Measurements from ENCODE around the gene DNAH1.

Gene DNAH1

DNA sequence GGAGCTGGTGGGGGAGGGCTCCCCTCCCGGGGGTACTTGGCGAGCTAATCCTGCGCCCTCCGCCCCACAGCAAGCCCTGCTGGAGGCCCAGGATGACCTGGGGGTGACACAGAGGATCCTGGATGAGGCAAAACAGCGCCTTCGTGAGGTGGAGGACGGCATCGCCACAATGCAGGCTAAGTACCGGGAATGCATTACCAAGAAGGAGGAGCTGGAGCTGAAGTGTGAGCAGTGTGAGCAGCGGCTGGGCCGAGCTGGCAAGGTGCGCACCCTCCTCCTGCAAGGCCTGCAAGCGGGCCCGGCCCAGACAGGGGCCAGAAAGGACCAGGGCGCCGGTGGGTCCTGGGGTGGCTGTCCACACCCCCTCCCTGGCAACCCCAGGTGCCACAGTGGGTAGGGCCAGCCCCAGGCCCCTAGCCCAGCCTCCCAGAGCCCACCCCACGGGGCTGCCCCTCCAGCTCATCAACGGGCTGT is 72.3 kb downstream of the DNAH1 start:
- TF ChIP-seq, protein P1, sequence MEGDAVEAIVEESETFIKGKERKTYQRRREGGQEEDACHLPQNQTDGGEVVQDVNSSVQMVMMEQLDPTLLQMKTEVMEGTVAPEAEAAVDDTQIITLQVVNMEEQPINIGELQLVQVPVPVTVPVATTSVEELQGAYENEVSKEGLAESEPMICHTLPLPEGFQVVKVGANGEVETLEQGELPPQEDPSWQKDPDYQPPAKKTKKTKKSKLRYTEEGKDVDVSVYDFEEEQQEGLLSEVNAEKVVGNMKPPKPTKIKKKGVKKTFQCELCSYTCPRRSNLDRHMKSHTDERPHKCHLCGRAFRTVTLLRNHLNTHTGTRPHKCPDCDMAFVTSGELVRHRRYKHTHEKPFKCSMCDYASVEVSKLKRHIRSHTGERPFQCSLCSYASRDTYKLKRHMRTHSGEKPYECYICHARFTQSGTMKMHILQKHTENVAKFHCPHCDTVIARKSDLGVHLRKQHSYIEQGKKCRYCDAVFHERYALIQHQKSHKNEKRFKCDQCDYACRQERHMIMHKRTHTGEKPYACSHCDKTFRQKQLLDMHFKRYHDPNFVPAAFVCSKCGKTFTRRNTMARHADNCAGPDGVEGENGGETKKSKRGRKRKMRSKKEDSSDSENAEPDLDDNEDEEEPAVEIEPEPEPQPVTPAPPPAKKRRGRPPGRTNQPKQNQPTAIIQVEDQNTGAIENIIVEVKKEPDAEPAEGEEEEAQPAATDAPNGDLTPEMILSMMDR (IDR thresholded peaks at IDR 0.05; ENCODE audit: low read depth, low read length, missing control alignments): peak; percentile 24
- H3K4me3 ChIP-seq (ENCODE audit: low read depth, low read length): no peak overlapping the region
- no peak for DNase-seq (ENCODE audit: low read depth)

- H3K4me3 ChIP-seq (ENCODE audit: low read depth, low read length): no peak overlapping the region
- no peak for DNase-seq (ENCODE audit: low read depth)
- TF ChIP-seq, protein P1 (IDR thresholded peaks at IDR 0.05; ENCODE audit: low read depth, low read length, missing control alignments): no peak
Measured at GRCh38 chr3:52388933-52389332, 72.8 kb downstream of the DNAH1 start.

- no peak overlapping the region for H3K4me3 ChIP-seq (ENCODE audit: low read depth, low read length)
- TF ChIP-seq, protein P1 (IDR thresholded peaks at IDR 0.05; ENCODE audit: low read depth, low read length, missing control alignments): no peak
Measured at GRCh38 chr3:52391096-52391495, 75.0 kb downstream of the DNAH1 start.

GRCh38 chr3:52392216-52392930 is 76.3 kb downstream of the DNAH1 start:
- TF ChIP-seq, protein P1 (IDR thresholded peaks at IDR 0.05; ENCODE audit: low read depth, low read length, missing control alignments): no peak
- H3K4me3 ChIP-seq (ENCODE audit: low read depth, low read length): no peak overlapping the region
- no peak for DNase-seq (ENCODE audit: low read depth)

More at GRCh38 chr3:52391096-52391495, 75.0 kb downstream of the DNAH1 start:
- no peak for DNase-seq (ENCODE audit: low read depth)

DNA sequence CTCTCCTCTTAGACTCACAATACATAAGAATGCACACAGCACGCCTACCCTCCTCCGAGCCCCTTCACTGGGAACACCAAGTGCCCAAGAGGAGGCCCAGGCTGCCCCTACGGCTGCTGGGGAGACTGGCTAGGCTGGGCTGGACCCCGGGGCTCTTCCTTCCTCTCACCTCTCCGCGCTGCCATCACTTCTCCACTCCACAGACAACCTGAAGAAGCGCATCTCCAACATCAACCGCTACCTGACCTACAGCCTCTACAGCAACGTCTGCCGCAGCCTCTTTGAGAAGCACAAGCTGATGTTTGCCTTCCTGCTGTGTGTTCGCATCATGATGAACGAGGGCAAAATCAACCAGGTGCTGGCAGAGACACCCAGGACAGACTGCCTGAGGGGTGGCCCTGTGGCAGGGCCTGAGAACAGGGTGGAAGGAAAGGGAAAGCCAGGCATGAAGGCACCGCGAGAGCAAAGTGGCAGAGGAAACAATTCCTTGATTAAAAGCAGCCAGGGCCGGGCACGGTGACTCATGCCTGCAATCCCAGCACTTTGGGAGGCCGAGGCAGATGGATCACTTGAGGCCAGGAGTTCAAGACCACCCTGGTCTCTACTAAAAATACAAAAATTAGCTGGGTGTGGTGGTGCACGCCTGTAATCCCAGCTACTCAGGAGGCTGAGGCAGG is 77.2 kb downstream of the DNAH1 start:
- DNase-seq (ENCODE audit: low read depth): no peak
- H3K4me3 ChIP-seq (ENCODE audit: low read depth, low read length): no peak overlapping the region
- TF ChIP-seq, protein P1 (IDR thresholded peaks at IDR 0.05; ENCODE audit: low read depth, low read length, missing control alignments): no peak

- TF ChIP-seq, protein P1 (IDR thresholded peaks at IDR 0.05; ENCODE audit: low read depth, low read length, missing control alignments): no peak
- DNase-seq (ENCODE audit: low read depth): no peak
- no peak overlapping the region for H3K4me3 ChIP-seq (ENCODE audit: low read depth, low read length)
Measured at GRCh38 chr3:52393959-52394670, 78.0 kb downstream of the DNAH1 start.
